ENCODE results near the gene UTRN. TPM values are rescaled to one million over a fixed set of nuclear protein-coding genes. Genes with fewer than 3 reads are reported as not detected.

The UTRN gene
- total RNA-seq, 1 donor, result 242 TPM

DNA sequence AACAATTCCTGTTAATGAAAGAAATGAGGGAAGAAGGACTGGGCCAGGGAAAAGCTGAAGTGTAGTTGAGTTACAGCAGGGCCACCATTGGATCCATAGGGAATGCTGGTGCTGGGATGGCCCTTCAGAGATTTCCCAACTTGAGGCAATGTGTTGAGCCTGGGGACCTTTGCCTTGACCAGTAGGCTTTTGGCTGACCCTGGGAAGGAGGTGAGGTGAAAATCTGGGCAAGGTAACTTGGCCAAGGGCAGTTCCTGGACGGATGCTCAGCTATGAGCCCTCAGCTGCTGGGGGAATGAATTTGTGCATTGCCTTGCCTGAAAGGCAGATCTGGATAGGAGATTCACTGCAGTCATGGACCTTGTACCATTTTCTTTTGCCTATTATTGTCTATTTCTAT lies 20.4 kb downstream of the UTRN start:
- DNase-seq (ENCODE audit: insufficient read length, low spot score, missing footprints), result no peak
- peak overlapping the region; percentile 77 for H3K27ac ChIP-seq (ENCODE audit: low read depth, low read length)
- H3K4me3 ChIP-seq (ENCODE audit: insufficient read depth, low read length), result no peak overlapping the region
- H3K36me3 ChIP-seq (ENCODE audit: insufficient read depth, low read length), result peaks cover 15% of the 10 kb centered on the region
- peak overlapping the region; percentile 51 for H3K4me2 ChIP-seq (ENCODE audit: insufficient read depth, low read length)
- H4K20me1 ChIP-seq (ENCODE audit: insufficient read depth, low read length), result peaks cover 3% of the 10 kb centered on the region
- peaks cover 12% of the 10 kb centered on the region for H3K4me1 ChIP-seq (ENCODE audit: insufficient read depth, low read length)
- TF ChIP-seq, protein P1, sequence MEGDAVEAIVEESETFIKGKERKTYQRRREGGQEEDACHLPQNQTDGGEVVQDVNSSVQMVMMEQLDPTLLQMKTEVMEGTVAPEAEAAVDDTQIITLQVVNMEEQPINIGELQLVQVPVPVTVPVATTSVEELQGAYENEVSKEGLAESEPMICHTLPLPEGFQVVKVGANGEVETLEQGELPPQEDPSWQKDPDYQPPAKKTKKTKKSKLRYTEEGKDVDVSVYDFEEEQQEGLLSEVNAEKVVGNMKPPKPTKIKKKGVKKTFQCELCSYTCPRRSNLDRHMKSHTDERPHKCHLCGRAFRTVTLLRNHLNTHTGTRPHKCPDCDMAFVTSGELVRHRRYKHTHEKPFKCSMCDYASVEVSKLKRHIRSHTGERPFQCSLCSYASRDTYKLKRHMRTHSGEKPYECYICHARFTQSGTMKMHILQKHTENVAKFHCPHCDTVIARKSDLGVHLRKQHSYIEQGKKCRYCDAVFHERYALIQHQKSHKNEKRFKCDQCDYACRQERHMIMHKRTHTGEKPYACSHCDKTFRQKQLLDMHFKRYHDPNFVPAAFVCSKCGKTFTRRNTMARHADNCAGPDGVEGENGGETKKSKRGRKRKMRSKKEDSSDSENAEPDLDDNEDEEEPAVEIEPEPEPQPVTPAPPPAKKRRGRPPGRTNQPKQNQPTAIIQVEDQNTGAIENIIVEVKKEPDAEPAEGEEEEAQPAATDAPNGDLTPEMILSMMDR (IDR thresholded peaks at IDR 0.05; ENCODE audit: extremely low read depth, low read depth, low read length), result no peak
- peaks cover 89% of the 10 kb centered on the region for H3K79me2 ChIP-seq (ENCODE audit: insufficient read depth, low read length)
- H2AFZ ChIP-seq (ENCODE audit: low read length), result peak overlapping the region; percentile 43
- H3K27me3 ChIP-seq (ENCODE audit: insufficient read depth, low read length), result no peaks in the 10 kb centered on the region
- no peaks in the 10 kb centered on the region for H3K9me3 ChIP-seq (ENCODE audit: low read depth, low read length)

DNA sequence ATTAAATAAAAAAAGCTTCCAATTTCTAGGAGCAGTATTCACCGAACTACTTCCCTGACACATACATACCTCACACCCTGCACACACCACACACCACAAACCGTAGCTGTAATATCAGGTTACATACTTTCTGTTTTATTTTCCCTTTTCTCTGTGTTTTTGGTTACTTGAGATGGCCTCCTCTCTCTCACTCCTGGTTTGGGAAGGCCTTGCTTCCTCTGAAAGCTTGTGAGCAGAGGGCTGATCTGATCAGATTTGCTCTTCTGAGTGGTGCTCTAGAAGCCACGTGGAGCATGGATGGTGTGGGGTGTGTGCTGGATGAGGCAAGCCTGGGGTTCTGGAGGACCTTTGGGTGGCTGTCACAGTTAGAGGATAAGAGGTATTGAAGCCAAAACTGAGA lies 20.9 kb downstream of the UTRN start:
- Histone ChIP-seq H3K9me3 (ENCODE audit: low read depth, low read length) (no peaks in the 10 kb centered on the region), H3K36me3 (ENCODE audit: insufficient read depth, low read length) (peaks cover 15% of the 10 kb centered on the region), H3K4me3 (ENCODE audit: insufficient read depth, low read length) (no peak overlapping the region), H3K4me2 (ENCODE audit: insufficient read depth, low read length) (peak overlapping the region; percentile 51), H3K79me2 (ENCODE audit: insufficient read depth, low read length) (peaks cover 91% of the 10 kb centered on the region), H3K27ac (ENCODE audit: low read depth, low read length) (peak overlapping the region; percentile 77), H2AFZ (ENCODE audit: low read length) (peak overlapping the region; percentile 43), H3K4me1 (ENCODE audit: insufficient read depth, low read length) (peaks cover 12% of the 10 kb centered on the region), H3K27me3 (ENCODE audit: insufficient read depth, low read length) (no peaks in the 10 kb centered on the region), H4K20me1 (ENCODE audit: insufficient read depth, low read length) (peaks cover 3% of the 10 kb centered on the region)
- TF ChIP-seq, protein P1 (IDR thresholded peaks at IDR 0.05; ENCODE audit: extremely low read depth, low read depth, low read length), result no peak
- peak; percentile 60 for DNase-seq (ENCODE audit: insufficient read length, low spot score, missing footprints)

DNA sequence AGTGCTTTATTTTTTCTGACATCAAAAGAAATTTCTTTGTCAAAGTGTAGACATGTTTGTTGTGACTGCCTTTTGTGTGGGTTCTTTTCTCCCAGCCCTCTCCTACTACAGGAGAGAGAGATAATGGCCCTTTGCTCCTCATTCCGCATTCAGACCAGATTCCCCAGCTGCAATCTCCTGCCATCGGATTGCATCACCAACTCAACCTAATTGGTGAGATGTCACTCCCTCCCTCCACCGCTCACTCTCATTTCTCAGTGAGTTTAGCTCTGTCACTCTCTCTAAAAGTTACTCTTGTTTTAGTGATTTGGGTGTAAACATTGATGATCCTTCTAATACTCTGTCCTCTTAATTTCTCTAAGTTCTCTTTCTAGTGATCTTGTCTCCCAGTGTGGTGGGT lies 22.7 kb downstream of the UTRN start:
- no peak overlapping the region for H3K27ac ChIP-seq (ENCODE audit: low read depth, low read length)
- H3K79me2 ChIP-seq (ENCODE audit: insufficient read depth, low read length), result peaks cover 88% of the 10 kb centered on the region
- TF ChIP-seq, protein P1 (IDR thresholded peaks at IDR 0.05; ENCODE audit: extremely low read depth, low read depth, low read length), result no peak
- H3K9me3 ChIP-seq (ENCODE audit: low read depth, low read length), result no peaks in the 10 kb centered on the region
- H3K36me3 ChIP-seq (ENCODE audit: insufficient read depth, low read length), result peaks cover 15% of the 10 kb centered on the region
- no peak overlapping the region for H3K4me2 ChIP-seq (ENCODE audit: insufficient read depth, low read length)
- no peaks in the 10 kb centered on the region for H3K27me3 ChIP-seq (ENCODE audit: insufficient read depth, low read length)
- no peaks in the 10 kb centered on the region for H4K20me1 ChIP-seq (ENCODE audit: insufficient read depth, low read length)
- DNase-seq (ENCODE audit: insufficient read length, low spot score, missing footprints), result no peak
- no peak overlapping the region for H3K4me3 ChIP-seq (ENCODE audit: insufficient read depth, low read length)
- H3K4me1 ChIP-seq (ENCODE audit: insufficient read depth, low read length), result peaks cover 12% of the 10 kb centered on the region
- no peak overlapping the region for H2AFZ ChIP-seq (ENCODE audit: low read length)

DNA sequence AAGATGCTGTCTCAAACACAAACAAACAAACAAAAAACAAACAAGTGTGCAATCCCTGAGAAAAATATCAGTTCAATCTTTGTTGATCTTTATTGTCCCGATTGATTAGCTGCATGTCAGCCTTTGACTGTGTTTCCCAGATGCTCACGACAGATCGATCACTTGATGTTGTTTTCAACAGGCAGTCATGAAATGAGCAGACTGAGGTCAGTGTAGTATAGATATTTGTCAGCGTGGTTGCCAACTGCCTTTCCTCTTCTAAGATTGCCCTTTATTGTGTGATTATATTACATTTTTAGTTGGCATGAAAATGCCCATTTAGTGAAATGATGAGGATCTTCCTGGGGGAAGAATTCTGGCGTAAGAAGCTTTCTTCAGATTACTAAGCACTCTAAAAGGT lies 25.6 kb downstream of the UTRN start:
- Histone ChIP-seq H3K9me3 (ENCODE audit: low read depth, low read length) (no peaks in the 10 kb centered on the region), H3K79me2 (ENCODE audit: insufficient read depth, low read length) (peaks cover 86% of the 10 kb centered on the region), H3K4me3 (ENCODE audit: insufficient read depth, low read length) (no peak overlapping the region), H3K27me3 (ENCODE audit: insufficient read depth, low read length) (no peaks in the 10 kb centered on the region), H3K36me3 (ENCODE audit: insufficient read depth, low read length) (peaks cover 15% of the 10 kb centered on the region), H3K4me1 (ENCODE audit: insufficient read depth, low read length) (peaks cover 26% of the 10 kb centered on the region), H3K4me2 (ENCODE audit: insufficient read depth, low read length) (no peak overlapping the region), H4K20me1 (ENCODE audit: insufficient read depth, low read length) (no peaks in the 10 kb centered on the region), H2AFZ (ENCODE audit: low read length) (no peak overlapping the region), H3K27ac (ENCODE audit: low read depth, low read length) (no peak overlapping the region)
- TF ChIP-seq, protein P1 (IDR thresholded peaks at IDR 0.05; ENCODE audit: extremely low read depth, low read depth, low read length), result no peak
- DNase-seq (ENCODE audit: insufficient read length, low spot score, missing footprints), result no peak
